Erythroblast (primary cell): ENCODE data around the gene FANCC.

Experiments used
- GATA1 ChIP-seq: IDR thresholded peaks from 2 replicates; pipeline ENCODE4 v1.6.1; 2011; ENCODE audit warnings: low read depth, mild to moderate bottlenecking, control low read depth, low read length, moderate library complexity
- POLR2A ChIP-seq: IDR thresholded peaks from 2 replicates; pipeline ENCODE4 v1.6.1; 2011; ENCODE audit warnings: mild to moderate bottlenecking, low read length

GRCh38 chr9:95239071-95239470 lies 78.4 kb downstream of the FANCC start:
- TF ChIP-seq POLR2A (no peak), GATA1 (no peak)
